ENCODE results near the gene ITGA11.

DNA sequence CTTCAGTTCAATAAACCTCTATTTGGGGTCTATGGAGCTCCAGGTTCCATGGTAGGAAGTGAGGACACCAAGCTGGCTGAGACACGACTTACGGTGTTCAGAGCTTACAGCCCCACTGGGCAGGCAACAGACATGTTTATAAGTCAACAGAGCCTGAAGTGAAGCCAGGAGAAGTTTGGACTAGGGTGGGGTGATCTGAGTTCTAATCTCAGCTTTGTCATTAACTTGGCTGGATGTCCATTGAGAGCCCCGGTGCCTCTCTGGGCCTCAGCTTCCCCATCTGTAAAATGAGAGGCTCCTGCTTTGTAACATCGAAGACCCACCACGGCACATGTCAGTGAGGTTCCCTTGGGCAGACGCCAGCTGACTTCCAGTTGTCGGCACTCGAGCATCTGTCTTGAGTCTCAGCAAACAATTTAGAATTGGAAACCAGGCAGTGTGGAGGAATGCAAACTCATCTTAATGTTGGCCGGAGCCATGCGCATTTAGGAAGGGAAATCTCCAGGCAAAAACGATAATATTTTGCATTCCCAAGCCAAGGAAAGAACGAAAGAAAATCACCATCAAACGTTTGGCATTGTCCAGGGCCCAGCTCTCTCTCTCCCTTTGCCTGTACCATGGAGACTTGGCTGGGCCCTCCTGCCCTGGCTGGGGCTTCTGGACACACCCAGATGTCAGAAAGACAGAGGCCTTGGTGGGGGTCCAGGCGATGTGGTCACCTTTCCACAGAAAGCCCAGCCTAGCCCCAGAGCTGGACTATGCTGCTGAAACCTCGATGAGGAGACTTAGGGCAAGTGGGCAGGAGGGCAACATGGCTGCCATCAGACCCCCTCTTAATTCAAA lies 18.4 kb downstream of the ITGA11 start:
- no peak for TF ChIP-seq EZH2 (IDR thresholded peaks at IDR 0.05; ENCODE audit: low read length, missing control alignments)
- TF ChIP-seq, protein P1, sequence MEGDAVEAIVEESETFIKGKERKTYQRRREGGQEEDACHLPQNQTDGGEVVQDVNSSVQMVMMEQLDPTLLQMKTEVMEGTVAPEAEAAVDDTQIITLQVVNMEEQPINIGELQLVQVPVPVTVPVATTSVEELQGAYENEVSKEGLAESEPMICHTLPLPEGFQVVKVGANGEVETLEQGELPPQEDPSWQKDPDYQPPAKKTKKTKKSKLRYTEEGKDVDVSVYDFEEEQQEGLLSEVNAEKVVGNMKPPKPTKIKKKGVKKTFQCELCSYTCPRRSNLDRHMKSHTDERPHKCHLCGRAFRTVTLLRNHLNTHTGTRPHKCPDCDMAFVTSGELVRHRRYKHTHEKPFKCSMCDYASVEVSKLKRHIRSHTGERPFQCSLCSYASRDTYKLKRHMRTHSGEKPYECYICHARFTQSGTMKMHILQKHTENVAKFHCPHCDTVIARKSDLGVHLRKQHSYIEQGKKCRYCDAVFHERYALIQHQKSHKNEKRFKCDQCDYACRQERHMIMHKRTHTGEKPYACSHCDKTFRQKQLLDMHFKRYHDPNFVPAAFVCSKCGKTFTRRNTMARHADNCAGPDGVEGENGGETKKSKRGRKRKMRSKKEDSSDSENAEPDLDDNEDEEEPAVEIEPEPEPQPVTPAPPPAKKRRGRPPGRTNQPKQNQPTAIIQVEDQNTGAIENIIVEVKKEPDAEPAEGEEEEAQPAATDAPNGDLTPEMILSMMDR (conservative IDR thresholded peaks at IDR 0.05 in 1 of 2, IDR thresholded peaks at IDR 0.05 in 1 of 2; ENCODE audit: low read depth in 1 of 2, low read length in 2 of 2): no peak

All from fibroblast of lung (primary cell).